MV-4-11 (cell line): ENCODE results near the gene TMEM59L.

ENCODE experiments used
- DNase-seq: peaks from one replicate; lab custom pipeline; 2025; lab: John Stamatoyannopoulos, UW

The TMEM59L gene

DNA sequence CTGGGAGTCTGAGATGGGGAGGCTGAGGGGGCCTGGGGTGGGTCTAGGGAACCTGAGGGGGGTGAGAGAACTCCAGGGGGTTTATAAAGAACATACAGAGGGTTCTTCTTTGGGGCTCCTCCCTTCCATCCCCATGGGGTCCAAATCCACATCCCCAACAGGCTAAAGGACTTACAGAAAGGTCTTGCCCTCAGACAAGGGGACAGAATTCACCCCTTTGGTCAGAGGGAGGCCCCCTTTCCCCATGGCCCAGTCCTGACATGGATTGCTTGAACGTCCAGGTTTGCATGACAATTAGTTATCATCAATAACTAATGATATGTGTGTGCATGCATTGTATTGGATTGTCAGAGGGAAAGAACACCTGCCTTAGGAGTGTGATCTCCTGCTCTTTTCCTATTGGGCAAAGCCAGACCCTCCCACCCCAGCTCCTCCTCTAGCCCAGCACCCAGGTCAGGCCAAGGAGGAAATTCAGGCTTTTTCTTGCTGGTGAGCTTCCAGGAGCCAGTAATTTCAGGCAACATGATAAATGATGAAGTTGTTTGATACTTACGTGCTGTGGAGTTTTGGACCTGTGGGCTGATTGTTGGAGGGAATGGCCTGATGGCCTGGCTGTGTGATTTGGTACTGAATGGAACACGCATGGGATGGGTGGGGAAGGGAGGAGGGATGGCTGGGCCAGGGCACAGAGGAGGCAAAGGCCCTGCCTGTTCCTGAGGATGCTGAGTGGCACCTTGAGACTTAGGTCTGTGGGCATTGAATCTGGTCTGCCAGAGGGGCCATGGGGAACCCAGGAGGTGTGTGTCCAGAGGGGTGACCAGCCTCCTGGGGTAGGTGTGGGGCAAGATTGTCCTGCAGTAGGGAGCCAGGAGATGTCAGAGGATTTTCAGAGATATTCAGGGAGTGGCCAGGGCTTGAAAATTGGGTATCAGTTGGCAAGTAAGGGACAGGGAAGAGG, 25.3 kb downstream of the TMEM59L start:
- no peak for DNase-seq

DNA sequence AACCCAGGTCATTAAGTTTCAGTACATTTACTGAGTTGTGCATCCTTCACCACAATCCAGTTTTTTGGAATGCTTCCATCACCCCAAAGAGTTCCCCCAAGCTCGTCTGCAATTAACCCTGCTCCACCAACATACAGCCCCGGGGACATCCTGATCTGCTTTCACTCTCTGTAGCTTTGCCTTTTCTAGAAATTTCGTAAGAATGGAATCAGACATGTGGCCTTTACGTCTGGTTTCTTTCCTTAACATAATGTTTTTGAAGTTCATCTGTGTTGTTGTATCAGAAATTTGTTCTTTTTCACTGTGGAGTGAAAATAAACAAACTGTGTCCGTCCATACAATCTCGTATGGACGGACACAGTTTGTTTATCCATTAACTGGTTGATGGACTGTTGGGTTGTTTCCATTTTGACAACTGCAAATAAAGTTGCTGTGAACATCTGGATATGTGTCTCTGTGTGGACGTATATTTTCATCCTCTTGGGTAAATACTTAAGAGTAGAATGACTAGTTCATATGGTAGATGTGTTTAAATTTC, 27.1 kb downstream of the TMEM59L start:
- DNase-seq, result peak; percentile 34

DNA sequence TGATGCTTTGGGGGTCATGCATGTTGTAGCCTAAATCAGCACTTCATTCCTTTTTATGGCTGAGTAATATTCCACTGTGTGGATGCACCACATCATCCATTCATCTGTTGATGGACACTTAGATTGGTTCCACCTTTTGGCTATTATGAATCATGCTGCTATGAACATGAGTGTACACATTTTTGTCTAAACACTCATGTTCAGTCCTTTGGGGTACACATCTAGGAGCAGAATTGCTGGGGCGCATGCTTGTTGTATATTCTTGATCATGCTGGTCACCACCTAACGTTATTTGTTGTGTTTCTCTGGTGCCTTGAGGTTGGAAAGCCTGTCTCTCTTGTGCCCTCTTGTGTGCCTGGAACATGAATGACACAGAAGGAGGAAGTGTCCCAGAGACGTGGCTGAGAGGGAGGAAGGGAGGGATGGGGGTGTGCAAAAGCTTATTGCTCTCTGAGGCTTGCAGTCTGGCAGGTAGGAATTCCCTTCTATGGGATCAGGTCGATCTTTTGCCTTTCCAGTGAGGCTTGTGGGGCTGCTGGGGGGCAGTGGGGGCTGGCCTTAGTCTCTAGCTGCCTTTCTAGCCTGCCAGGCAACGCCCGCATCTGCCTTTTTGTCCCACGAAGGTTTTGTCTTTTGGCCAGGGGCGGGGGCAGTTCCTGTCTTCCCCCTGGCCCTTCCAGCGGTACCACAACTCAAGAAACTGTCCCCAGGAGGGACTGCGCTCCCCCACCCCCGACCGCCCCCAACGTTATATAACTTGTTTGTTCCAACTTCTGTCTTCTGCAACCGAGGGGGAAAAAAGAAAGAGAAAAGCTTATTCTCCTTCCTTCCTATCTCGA, 31.7 kb downstream of the TMEM59L start:
- DNase-seq, result peak; percentile 85

DNA sequence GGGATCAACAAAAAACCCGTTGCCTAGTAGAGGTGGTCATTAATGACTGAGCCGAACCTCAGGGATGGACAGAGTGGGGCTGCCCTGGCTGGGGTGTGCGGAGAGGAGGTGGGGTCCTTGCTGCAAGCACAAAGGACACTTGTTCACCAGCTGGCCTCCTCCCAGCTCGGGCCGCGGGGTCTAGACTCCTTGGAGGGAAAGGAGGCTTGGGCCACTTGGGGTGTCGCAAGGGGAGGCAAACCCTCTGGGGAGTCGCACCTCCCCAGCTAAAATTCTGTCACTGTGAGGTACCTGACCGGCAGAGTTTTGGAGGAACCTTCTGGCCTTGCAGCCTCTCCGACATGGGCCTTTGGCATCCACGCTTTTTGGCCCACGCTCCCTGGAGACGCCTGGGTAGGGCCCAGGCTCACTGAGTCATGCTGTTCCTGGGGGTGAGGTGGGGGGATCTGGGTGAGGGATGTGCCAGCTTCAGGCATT, 32.4 kb downstream of the TMEM59L start:
- DNase-seq, result no peak

DNA sequence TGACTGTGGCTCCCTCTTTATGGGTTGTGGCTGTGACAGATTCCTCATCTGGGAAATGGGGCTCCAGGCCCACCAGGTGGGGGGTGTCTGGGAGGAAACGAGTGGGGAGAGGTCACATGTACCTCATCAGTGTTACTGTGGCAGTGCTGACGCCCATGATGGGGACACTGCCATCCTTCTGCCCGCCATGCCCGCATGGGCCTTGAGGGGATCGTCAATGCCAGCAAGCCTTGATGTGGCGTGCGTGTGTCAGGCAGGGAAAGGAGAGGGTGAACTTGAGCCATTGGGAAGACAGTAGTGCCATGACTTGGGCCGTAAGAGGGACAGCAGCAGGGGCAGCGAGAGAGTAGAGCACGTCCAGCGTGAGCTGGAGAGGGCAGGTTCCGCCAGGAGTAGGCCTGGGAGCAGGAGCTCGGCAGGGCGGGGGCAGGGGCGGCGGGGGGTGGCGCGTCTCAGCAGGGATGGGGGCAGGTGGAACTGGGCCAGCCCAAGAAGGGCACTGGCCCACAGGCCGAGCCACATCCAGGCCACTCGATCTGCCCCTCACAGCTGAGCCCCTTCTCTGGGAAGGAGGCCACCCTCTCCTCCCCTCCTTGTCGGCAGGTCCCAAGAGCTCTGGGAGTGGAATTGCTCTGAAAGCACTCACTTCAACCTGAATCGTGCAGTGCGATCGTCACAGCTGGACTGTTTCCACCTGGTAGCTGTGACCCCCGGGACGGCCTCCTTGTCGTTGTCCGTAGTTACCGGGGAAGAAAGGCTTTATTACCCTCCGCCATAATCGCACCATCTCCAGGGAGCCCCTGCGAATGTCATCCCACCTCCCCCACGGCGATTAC, 34.1 kb downstream of the TMEM59L start:
- no peak for DNase-seq

DNA sequence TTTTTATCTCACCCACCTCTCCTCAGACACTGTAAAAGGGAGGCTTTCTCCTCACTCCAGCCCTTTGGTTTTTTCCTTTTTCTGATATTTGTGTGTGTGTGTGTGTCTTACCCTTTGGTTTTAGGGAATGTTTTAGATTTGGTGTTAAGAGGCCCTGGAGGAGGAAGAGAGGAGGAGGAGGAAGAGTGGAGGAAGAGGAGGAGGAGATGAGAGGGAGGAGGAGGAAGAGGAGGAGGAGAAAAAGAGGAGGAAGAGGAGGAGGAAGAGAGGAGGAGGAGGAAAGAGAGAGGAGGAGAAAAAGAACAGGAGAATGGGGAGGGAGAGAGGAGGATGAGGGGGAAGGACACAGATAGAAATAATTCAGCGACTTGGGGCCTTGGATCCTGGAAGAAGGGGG, 34.7 kb downstream of the TMEM59L start:
- DNase-seq, result no peak

DNA sequence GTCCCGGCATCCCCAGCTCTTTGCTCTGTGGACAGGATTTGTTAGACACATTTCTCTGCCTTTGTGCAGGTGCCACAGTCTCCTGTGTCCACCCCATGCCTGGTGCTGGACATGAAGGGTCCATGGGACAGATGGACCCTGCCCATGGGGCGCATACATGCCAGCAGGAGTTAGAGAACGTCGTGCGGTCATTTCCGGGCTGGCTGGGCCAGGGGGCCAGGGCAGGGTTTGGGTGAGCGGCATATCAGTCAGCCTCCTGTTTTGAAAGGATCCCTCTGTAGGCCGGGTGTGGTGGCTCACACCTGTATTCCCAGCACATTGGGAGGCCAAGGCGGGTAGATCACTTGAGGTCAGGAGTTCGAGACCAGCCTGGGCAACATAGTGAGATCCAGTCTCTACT, 35.1 kb downstream of the TMEM59L start:
- DNase-seq, result no peak

DNA sequence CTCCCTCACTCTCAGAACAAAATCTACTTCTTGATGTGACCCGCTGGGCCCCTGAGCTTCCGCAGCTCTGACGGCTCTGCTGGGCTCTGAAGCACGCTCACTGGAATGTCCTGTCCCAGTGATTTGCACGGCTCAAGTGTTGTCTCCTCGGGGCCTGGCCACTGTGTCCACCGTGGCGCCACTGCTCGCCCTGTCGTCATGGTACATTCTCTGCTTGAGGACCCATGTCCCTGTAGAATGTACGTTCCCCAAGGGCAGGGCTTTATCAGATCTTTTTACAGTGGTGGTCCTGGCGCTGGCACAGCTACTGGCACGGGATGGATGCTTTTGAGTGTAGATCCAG, 36.3 kb downstream of the TMEM59L start:
- DNase-seq, result no peak

DNA sequence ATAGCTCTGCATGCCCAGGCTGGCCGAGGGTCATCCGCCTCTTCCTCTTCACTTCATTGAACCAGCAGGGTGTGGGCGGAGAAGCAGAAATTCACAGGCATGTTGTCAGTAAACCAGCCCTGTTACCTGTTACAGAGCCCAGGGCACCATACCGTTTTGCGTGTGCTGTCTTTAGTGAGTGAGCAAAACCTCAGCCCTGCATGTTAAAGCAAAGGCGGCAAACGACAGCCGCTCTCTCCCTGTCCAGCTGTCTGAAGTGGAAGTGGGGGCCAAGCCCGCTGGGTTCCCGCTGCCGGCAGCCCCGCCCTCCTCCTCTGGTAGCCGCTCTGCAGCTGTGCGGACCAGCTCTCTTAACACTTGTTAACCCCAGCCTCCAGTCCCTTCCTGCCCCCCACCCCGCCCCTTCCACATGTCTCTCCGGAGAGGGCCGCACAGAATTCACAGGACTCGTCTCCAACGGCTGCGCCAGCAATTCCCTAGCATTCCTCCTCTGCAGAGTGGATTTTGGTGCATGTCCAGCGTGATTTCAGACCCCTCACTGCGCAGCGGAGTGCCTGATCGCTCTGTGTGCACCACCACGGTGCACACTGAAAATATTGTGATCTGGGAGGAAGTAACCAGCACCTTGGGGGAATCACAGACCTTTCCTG, 36.8 kb downstream of the TMEM59L start:
- DNase-seq, result peak; percentile 33

DNA sequence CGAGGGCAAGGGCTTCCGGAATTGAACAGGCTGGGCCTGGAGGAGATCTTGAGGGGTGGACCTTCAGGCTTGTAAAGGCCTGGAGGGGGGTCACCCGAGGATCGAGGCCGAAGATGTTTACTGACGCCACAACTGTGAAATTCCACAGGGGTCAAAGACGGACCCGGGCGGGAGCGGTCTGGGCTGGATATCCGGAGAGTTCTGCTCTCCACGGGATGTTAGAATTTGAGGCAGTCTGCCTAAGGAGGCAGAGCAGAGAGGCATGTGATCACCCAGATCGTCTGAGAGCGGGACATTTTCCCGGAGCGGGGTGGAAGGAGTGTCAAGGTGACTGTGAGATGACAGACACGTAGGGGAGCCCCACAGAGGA, 37.3 kb downstream of the TMEM59L start:
- DNase-seq, result no peak

DNA sequence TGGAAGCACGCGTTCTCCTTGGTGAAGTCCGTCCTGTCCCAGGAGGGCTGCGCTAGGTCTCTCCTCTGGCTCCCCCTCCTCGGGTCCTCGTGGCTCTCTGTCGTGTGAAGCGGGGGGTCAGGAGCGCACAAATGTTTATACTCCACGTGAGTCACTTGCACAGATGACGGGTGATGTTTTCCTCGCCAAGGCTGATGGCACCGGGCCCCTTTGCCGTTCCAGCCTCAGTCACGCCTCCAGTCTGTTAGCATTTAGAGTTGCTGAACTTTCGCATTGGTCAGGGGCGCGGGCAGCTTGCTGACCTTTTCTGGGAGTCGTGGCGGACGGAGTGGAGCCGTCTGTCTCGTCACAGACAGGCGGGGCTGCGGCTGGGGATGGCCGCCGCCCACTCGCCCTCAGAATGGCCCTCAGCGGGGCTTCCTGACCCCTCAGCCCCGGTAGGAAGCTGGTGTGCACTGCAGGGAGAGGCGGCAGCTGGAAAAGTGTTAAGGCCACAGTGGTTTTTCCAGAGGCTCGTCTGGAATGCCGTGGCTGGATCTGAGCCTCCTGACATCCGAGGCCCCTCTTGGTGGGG, 37.9 kb downstream of the TMEM59L start:
- DNase-seq, result no peak

DNA sequence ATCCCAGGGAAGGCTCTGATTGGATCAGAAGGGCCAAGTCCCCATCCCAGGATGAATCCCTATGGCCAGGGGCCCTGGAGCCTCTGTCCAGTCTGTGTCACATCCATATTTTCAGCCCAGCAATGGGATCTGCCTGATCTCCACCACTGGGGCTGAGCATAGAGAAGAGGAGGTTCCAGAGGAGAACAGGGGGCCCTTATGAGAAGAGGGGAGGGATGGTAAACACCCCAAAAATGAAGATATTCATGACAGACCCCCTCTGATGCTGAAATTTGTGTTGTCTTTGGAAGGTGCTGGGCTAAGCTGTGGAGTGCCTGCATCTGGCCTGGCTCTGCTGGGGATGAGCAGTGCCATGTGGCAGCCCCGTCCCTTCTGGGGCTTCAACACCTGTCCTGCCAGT, 38.6 kb downstream of the TMEM59L start:
- DNase-seq, result no peak

DNA sequence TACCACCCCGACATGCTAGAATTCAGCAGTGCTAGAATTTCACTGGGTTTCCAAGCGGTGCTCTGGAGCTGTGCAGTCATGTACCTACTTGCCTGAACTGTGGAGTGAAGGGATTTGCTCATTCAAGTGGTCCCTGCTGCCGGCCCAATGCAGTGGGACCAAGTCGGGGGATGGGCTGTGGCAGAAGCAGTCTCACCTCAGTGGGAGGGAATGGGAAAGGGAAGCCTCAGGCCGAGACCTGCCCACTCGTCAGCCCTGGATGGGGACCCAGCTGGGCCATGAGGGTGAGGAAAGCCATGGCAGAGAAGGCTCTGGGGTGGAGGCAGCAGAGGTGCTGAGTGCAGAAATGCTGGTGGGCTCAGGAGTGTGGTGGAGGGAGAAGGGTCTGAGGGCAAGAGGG, 39.1 kb downstream of the TMEM59L start:
- no peak for DNase-seq

DNA sequence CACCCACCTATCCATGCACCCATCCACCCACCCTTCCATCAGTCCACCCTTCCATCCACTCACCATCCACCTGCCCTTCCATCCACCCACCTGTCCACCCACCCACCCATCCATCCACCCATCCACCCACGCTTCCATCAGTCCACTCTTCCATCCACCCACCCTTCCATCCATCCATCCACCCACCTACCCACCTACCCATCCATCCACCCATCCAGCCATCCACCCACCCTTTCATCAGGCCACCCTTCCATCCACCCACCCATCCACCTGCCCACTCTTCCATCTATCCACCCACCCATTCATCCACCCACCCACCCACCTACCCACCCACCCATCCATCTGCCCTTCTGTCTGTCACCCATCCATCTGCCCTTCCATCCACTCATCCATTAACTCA, 41.2 kb downstream of the TMEM59L start:
- no peak for DNase-seq

DNA sequence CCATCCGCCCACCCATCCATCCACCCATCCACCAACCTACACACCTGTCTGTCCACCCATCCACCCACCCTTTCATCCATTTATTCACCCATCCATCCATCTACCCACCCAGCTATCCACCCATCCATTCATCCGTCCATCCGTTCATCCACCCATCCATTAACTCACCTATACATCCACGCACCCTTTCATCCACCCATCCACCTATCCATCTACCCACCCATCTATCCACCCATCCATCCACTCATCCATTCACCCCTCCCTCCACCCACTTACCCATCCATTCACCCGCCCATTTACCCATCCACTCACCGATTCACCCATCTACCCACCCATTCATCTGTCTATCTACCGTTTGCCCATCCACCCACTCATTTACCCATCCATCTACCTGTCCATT, 41.8 kb downstream of the TMEM59L start:
- DNase-seq, result no peak

DNA sequence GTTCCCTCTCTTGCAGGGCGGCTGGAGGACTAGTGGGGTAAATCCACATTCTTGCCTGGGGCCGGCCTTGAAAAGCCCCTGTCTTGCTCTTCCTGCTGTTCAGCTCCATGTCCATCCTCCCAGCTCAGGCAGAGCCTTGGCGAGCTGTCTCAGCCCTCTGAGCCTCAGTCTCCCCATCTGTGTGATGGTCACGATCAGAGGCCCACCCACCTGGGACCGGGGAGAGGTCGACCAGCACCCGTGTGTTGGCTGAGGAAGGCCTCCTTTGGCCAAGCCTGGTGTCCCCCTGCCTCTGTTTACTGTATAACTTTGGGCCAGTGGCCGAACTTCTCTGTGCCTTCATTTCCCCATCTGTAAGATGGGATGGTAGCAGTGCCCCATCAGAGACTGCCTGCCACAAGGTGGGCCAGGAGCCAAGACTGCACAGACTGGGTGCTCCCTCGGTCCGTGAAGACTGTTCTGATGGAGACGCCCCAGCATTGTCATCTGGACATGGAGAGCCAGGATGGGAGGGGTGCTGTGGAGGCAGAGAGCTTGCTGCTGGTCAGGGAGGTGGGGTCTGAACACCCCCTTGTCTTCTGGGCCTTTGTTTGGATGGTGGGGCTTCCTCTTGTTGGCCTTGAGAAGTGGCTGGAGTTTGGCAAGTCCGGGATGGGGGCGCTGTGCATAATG, 42.6 kb downstream of the TMEM59L start:
- no peak for DNase-seq

DNA sequence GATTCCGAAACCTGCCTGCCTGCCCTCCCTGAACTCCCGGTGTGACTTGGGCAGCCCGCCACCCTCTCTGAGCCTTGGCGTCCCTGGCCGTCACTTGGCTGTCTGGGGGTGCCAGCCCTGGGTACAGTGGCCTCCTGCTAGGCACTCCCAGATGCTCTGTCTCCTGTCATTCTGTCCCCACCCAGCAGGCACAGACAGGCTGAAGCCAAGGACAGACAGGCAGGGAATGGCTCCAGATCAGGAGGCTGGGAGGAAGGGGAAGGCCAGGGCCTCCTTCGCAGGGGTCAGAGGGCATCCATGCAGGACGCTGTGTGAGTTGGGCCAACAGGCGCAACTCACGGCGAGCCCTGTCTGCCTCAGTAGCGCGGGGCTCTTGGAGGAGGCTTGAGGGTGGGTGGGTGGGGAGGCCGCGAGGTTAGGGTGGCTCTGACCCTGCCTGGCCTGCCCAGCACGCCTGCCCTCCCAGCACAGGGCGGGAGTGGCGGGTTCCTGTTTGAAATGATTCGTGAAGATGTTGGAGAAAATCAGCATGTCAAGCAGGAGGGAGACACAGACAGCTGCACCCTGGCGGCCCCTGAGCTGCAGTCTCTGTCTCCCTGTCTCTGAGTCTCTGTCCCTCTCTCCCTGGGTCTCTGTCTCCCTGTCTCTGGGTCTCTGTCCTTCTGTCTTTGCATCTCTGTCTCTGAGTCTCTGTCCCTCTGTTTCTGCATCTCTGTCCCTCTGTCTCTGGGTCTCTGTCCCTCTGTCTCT, 43.8 kb downstream of the TMEM59L start:
- DNase-seq, result peak; percentile 31

DNA sequence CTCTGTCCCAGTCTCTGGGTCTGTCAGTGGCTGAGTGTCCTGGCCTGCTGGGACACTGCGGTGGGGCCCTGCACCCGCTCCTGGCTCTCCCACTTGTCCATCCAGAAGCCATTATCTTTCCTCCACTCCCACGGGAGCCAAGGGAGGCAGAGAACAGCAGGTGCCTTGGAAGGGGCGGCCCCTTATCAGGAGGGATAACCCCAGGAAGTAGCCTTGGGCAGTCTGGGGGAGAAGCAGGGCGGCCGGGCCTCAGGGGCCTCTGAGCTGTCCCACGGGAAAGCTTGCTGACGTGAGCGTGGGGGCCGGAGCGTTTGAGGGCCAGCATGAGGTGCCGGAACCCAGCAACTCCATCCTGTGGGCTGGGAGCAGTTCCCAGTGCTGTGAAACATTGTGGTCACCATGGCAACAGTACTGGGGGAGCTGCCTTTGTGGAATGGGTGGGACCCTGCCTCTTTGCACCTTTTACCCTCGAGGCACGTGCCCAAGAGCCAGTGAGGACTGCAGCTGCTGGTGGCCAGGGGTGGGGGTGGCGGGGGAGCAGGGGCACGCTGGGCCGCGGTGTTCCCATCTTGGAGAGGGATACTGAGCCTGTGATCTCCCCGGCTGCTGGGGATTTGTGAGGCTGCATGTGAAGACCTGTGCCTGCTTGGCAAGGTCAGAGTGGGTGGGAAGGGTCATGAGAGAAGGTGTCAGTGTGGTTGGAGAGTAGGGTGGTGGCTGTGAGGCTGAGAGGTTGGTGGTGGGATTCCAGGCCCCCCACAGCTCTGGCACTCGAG, 45.1 kb downstream of the TMEM59L start:
- no peak for DNase-seq

DNA sequence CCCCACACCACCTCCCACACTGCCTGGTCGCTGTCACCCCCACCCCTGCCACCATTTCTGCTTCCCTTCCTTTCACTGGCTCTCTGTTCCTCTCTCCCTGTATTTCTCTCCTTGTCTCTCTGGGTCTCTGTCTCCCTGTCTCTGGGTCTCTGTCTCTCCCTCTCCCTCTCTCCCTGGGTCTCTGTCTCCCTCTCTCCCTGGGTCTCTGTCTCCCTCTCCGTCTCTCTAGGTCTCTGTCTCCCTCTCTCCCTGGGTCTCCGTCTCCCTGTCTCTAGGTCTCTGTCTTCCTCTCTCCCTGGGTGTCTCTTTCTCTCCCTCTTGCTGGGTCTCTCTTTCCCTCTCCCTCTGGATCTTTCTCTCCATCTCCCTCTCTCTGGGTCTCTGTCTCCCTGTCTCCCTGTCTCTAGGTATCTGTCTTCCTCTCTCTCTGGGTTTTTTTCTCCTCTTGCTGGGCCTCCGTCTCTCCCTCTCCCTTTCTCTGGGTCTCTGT, 45.7 kb downstream of the TMEM59L start:
- no peak for DNase-seq
